Eye (tissue), 1 donor: ENCODE results near the gene NOD1.
A peak's percentile ranks its signal among the peaks of the same experiment; 100 is the strongest.
"Not testable (repeated sequence)": the region's sequence is repeated elsewhere in the genome, so short reads cannot be mapped to it uniquely, and the experiment has no call there.

ENCODE experiments used
- DNase-seq: peaks from one replicate; pipeline ENCODE4 v3.0.0-alpha.2; 2015

NOD1 gene

GRCh38 chr7:30504301-30505173, 26.0 kb upstream of the NOD1 start, which contains the start of gene GGCT:
TSS of gene GGCT (minus strand) at chr7:30504829. CDS start at chr7:30504709, 120 bp downstream.
- peak; percentile 99 for DNase-seq

- no peak for DNase-seq
These were observed 25.0 kb upstream of the NOD1 start for GRCh38 chr7:30503274-30504212.

GRCh38 chr7:30502470-30503251, 24.1 kb upstream of the NOD1 start:
- no peak for DNase-seq

GRCh38 chr7:30501264-30501663, 22.7 kb upstream of the NOD1 start:
- DNase-seq = no peak

DNA sequence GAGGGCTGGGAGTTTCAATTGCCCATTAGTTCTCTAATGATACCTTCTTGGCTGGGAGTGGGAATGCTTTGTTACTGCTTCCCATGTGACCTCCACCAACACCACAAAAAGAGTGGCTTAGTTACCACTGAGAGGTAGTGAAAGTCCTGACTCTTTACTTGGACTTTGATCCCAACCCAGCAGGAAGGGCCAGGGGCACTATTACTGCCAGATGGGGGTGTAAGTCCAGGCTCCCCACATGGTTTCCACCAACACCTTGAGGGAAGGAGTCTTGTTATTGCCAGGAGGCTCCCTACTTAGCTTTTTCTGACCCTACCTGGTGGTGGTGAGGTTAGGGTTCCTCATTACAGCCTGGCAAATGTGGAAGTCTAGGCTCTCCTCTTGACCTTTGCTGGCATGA, 14.6 kb upstream of the NOD1 start:
- no peak for DNase-seq

- DNase-seq = no peak
These were observed 12.8 kb upstream of the NOD1 start for GRCh38 chr7:30491417-30491816.

DNA sequence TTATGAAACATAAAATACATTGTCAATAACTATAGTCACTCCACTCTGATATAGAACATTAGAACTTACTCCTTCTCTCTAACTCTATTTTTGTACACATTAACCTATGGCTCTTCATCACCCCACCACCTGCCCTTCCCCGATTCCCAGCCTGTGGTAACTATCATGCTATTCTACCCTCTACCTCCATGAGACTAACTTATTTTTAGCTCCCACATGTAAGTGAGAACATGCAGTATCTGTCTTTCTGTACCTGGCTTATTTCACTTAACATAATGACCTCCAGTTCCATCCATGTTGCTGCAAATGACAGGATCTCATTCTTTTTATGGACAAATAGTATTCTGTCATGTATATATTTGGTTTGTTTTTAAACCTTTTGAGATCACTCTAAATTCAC, 8.8 kb upstream of the NOD1 start:
- DNase-seq = no peak

DNA sequence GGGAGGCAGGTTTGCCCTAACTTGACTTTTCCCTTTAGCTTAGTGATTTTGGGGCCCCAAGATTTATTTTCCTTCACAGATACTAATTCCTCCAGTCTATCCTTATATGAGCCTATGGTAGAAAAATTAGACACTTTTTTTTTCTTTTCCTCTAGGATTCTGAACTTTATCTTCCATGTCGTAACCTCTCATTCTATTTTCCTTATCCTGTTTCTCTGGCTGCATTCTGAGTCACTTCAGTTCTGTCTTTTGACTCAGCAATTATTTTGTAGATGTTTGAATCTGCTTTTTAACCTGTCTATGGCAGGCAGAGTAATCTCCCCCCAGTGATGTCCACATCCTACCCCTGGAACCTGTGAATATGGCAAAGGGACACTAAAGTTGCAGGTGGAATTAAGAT, 7.1 kb upstream of the NOD1 start:
- no peak for DNase-seq

DNA sequence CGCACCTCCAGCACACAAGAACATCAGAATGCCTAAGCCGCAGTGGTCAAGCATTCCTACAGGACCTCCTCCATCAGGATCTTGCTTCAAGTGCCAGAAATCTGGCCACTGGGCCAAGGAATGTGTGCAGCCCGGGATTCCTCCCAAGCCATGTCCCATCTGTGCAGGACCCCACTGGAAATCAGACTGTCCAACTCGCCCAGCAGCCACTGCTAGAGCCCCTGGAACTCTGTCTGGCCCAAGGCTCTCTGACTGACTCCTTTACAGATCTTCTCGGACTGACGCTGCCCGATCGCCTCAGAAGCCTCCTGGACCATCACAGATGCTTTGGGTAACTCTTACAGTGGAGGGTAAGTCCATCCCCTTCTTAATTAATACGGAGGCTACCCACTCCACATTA, 2.8 kb upstream of the NOD1 start:
- DNase-seq = not testable (repeated sequence)

- peak; percentile 27 for DNase-seq
These were observed 877 bp upstream of the NOD1 start for GRCh38 chr7:30479202-30480120.

- peak; percentile 38 for DNase-seq
These were observed 2.0 kb downstream of the NOD1 start for GRCh38 chr7:30476459-30477145.

DNA sequence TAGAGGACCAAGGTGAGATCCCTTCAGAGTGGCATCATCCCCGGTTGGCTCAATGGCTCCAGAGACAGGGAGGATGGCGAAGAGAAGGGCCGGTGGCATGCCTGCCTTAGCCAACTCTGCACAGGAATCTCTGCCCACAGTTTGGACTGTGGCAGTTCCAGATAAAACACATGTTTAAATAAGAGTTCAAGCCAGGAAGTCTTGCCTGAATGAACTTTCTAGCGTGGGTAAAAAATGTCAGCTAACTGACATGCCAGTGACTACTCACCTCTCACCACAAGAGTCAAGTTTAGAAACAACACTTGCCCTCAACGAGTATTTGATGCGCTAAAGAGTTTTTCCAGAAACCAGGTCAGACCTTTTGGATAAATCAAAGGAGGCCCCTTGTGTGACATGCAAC, 3.0 kb downstream of the NOD1 start:
- DNase-seq = no peak

DNA sequence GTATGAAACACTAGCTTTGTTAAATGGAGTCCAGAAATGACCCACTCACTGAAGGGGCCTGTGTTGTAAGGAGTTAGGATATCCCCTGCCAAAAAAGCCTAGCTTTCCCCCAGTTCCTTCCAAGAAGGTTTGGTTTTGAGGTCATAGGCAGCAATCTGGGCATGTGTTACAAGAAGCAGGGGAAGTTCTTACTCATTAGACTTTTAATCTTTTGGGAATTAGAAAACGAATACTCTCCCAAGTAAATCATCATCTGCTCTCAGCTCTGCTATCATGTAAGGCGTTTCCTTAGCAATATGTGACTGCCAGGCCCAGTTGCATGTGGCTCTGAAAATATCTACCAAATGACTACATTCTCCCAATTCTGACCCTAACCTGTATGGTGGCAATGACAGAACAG, 3.7 kb downstream of the NOD1 start:
- DNase-seq = no peak

DNA sequence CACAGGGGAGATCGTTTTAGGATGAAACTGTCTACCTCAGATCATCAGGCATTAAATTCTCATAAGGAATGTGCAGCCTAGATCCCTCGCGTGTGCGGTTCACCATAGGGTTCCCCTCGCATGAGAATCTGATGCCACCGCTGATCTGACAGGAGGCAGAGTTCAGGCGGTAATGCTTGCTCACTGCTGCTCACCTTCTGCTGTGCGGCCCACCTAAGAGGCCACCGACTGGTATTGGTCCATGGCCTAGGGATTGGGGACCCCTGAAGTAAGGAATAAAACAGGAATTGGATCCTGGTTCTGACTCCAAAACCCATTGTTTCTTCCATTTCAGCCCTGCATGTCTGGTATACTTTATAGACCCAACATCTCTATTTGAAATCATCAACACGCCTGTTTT, 4.1 kb downstream of the NOD1 start:
- DNase-seq = no peak

GRCh38 chr7:30473903-30474302, 4.7 kb downstream of the NOD1 start:
- no peak for DNase-seq

DNA sequence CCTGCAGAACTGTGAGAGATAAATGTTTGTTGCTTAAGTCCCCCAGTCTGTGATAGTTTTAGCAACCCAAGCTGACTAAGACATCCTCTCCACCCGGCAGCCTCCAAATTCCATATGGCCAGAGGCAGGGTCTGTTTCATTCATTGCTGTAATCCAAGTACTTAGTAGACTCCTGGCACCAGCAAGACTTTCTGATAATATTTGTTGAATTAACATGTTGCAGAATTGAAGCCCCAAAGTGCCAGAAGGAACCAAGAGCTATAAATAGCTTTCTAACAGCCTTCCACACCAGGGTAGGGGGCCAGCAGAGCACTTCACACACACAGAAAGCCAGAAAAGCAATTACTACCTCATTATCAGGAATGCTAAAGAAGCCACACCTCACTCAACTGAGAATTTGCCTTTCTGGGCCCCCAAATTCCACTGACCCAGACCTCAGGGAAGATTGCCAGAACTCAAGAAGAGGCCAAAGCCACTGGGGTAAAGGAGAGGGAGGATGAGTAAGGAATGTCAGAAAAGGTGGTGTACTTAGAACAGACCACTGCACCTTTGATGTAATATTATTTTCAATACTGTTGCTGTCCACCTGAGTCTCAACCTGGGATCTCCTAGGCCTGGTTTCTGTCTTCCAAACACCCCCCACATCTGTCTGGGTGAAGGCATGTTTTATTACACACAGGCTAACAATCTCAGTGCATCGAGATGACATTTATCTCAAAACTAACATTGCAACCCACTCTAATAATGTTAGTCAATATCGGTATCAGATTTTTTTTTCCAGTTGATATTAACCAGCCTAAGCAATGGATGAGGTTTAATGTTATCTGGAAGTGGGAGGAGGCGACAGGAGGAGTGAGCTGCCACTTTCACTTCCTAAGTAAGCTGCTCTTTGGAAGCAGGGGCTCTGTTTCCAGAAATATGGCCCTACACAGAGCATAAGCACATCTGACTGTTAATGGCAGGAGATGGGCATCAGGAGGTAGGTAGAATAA, 5.5 kb downstream of the NOD1 start:
- DNase-seq = no peak

DNA sequence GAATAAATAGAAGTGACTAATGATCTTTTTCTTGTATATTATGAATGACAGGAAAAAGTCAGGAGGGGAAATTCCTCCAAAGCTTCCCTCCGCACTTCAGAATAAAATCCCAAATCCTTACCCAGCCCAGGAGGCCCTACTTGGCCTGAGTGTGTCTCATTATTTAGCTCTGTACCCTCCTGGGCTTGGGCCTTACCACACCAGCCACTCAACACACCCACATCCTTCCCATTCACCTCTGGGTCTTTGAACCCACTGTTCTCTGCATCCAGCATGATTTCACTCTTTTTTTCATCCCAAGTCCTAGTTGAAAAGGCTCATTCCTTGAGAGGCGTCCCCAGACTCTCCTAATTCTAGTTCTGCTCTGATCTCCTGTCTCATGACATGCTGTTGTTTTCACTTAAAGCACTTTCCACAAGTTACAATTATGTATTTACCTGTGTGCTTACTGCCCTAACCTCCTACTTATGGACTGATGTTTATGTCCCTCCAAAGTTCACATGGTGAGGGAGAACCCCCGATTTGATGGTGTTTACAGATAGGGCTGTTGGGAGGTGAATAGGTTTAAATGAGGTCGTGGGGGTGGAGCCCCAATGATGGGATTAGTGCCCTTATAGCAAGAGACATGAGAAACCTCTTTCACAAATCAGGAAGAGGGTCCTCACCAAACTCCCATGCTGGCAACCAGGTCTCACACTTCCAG, 6.4 kb downstream of the NOD1 start:
- no peak for DNase-seq

DNA sequence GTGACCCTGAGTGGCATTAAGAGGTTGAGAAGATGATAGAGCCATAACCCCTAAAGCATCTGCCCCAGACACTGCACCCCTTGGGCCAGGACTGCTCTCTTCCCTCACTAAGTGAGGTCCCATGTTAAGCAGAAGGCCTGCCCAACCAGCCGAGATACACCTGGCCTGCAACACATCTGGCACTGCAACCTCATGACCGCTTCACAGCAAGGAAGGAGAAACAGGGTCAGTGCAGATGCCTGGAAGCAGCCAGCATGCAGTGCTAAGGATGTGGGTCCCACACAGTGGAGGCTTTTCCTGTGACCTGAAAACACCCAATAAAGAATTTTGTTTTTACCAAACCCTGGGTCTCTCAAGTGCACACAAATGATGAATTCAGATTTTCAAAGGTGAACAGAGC, 7.4 kb downstream of the NOD1 start:
- DNase-seq = no peak

DNA sequence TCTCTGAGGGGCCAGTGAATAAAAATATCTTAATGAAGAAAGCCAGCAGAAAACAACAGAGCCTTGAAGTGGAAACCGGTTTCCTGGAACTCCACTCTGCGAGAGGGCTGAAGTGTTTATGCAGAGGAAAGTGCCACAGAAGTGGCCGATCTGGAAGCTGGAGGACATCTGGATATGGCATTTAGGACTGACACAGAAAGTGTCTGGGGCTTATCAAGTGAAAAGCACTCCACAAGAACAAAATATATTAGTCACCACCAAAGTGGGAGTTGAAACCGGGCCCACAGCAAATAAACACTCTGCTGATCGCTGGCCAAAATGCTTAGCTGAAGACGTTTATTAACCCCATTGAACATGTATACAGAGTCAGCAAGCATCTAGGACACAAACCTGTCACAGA, 7.8 kb downstream of the NOD1 start:
- peak; percentile 35 for DNase-seq
